GM18505 (cell line): ENCODE results near the gene ARF3.
A peak's percentile ranks its signal among the peaks of the same experiment; 100 is the strongest.

ENCODE experiments used
- ATAC-seq: cut with Tn5 transposase; IDR thresholded peaks from one replicate; pipeline ENCODE4 v1.9.1; 2021; ENCODE audit not compliant: unreplicated experiment
- POLR2A ChIP-seq: IDR thresholded peaks from 4 replicates; pipeline ENCODE4 v1.6.1; 2011; ENCODE audit warnings: borderline replicate concordance; ENCODE audit not compliant: insufficient read depth, insufficient read length; ENCODE audit errors: extremely low read depth

The ARF3 gene

GRCh38 chr12:48978291-48978740 is 21.0 kb upstream of the ARF3 start, which contains the start of gene WNT1:
TSS of gene WNT1 (plus strand) at chr12:48978322. CDS start at chr12:48978651, 329 bp downstream.
- no peak for TF ChIP-seq POLR2A
- ATAC-seq = no peak

GRCh38 chr12:48977290-48978281 is 20.3 kb upstream of the ARF3 start:
- ATAC-seq = peak; percentile 60
- no peak for TF ChIP-seq POLR2A

- no peak for TF ChIP-seq POLR2A
- no peak for ATAC-seq
Measured at GRCh38 chr12:48973941-48974673, 16.8 kb upstream of the ARF3 start.

GRCh38 chr12:48973531-48973930 is 16.2 kb upstream of the ARF3 start:
- TF ChIP-seq POLR2A = no peak
- ATAC-seq = no peak

- TF ChIP-seq POLR2A = no peak
- ATAC-seq = no peak
Measured at GRCh38 chr12:48972952-48973483, 15.7 kb upstream of the ARF3 start.

GRCh38 chr12:48972213-48972951 is 15.1 kb upstream of the ARF3 start:
- TF ChIP-seq POLR2A = no peak
- ATAC-seq = no peak

- no peak for ATAC-seq
Measured at GRCh38 chr12:48970702-48971334, 13.5 kb upstream of the ARF3 start.

GRCh38 chr12:48969833-48970701 is 12.8 kb upstream of the ARF3 start:
- no peak for ATAC-seq

More at GRCh38 chr12:48970702-48971334, 13.5 kb upstream of the ARF3 start:
- no peak for TF ChIP-seq POLR2A

GRCh38 chr12:48969160-48969771 is 12.0 kb upstream of the ARF3 start:
- TF ChIP-seq POLR2A = no peak
- ATAC-seq = no peak

More at GRCh38 chr12:48969833-48970701, 12.8 kb upstream of the ARF3 start:
- no peak for TF ChIP-seq POLR2A

- no peak for TF ChIP-seq POLR2A
- ATAC-seq = no peak
Measured at GRCh38 chr12:48968467-48968866, 11.2 kb upstream of the ARF3 start.

- no peak for TF ChIP-seq POLR2A
- no peak for ATAC-seq
Measured at GRCh38 chr12:48967991-48968390, 10.7 kb upstream of the ARF3 start.
